ENCODE results near the gene CAMK4.

CAMK4 gene

GRCh38 chr5:111507276-111507675 lies 283.1 kb downstream of the CAMK4 start:
- no peak for DNase-seq

- no peak for DNase-seq
Measured at GRCh38 chr5:111509119-111509518, 284.9 kb downstream of the CAMK4 start.

GRCh38 chr5:111511174-111511830 lies 287.1 kb downstream of the CAMK4 start:
- DNase-seq = no peak

- DNase-seq = peak in 1 of 2 experiments; percentile 66
Measured at GRCh38 chr5:111511831-111512374, 287.7 kb downstream of the CAMK4 start.

GRCh38 chr5:111512375-111513130 lies 288.4 kb downstream of the CAMK4 start, which contains the start of gene STARD4:
STARD4 (minus strand) TSS chr5:111512535; CDS start chr5:111507433, 5,102 bp downstream.
- peak; percentile 87 to 89 for DNase-seq

- no peak for DNase-seq
Measured at GRCh38 chr5:111513131-111513520, 288.9 kb downstream of the CAMK4 start.

GRCh38 chr5:111514087-111514486 lies 289.9 kb downstream of the CAMK4 start:
- DNase-seq = no peak

GRCh38 chr5:111517853-111518501 lies 293.8 kb downstream of the CAMK4 start:
- DNase-seq = no peak

GRCh38 chr5:111518777-111519176 lies 294.6 kb downstream of the CAMK4 start:
- DNase-seq = no peak

- DNase-seq = no peak
Measured at GRCh38 chr5:111520908-111521307, 296.7 kb downstream of the CAMK4 start.

GRCh38 chr5:111528056-111528455 lies 303.9 kb downstream of the CAMK4 start:
- no peak for DNase-seq

GRCh38 chr5:111530298-111530740 lies 306.1 kb downstream of the CAMK4 start:
- DNase-seq = no peak

GRCh38 chr5:111532886-111533582 lies 308.9 kb downstream of the CAMK4 start:
- DNase-seq = no peak

GRCh38 chr5:111535879-111536549 lies 311.8 kb downstream of the CAMK4 start:
- DNase-seq = no peak

- no peak for DNase-seq
Measured at GRCh38 chr5:111537141-111538024, 313.2 kb downstream of the CAMK4 start.

Data from cerebellar nuclear complex (tissue), 1 donor.